KG1 (cell line): ENCODE data around the gene THSD4.
"Not testable (repeated sequence)": the region's sequence is repeated elsewhere in the genome, so short reads cannot be mapped to it uniquely, and the experiment has no call there.

Source experiments
- DNase-seq: peaks from one replicate; lab custom pipeline; 2025; lab: John Stamatoyannopoulos, UW

The THSD4 gene

GRCh38 chr15:71294911-71295602 is 179.8 kb downstream of the THSD4 start:
- DNase-seq: no peak

DNA sequence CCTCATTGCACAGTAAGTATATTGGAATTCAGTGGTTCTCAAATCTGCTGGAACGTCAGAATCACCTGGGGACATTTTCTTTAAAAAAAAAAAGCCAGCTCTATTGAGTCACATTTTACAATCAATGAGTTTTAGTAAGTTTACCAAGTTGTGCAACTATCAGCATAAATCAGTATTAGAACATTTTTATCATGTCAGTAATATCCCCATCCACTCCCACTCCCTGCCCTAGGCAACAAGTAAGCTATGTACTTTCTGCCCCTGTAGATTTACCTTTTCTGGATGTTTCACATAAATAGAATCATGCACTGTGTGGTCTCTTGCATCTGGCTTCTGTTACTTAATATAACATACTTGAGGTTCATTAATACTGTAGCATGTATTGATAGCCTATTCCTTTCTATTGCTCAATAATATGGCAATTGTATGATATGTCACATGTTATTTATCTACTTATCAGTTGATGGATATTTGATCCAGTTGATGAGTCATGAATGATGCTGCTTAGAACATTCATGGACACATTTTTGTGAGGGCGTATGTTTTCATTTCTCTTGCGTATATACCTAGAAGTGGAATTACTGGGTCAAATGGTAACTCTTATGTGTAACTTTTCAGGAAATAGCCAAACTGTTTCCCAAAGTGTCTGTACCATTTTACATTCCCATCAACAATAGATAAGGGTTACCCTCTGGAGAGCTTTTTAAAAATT is 180.5 kb downstream of the THSD4 start:
- no peak for DNase-seq

- no peak for DNase-seq
Measured at GRCh38 chr15:71296315-71296679, 181.0 kb downstream of the THSD4 start.

- no peak for DNase-seq
Measured at GRCh38 chr15:71301958-71302621, 186.8 kb downstream of the THSD4 start.

GRCh38 chr15:71302861-71303410 is 187.7 kb downstream of the THSD4 start:
- DNase-seq: no peak

DNA sequence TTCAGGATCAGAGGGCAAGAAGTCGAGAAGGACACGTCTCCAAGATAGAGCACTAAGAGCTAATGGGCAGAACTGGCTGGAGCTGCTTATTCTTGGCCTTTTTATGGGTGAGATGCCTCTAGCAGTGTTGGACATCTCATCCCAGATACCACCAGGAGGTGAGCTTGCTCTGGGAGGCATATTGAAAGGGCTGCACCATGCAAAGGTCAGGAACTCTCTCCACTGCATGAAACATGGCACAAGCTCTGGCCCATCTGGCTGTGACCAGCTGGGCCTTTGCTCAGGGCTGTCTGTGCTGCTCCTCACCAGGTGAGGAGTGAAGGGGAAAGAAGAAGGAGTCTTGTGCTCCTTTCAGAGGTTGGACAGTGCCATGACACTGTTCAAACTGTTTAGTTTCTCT is 188.7 kb downstream of the THSD4 start:
- DNase-seq: no peak

DNA sequence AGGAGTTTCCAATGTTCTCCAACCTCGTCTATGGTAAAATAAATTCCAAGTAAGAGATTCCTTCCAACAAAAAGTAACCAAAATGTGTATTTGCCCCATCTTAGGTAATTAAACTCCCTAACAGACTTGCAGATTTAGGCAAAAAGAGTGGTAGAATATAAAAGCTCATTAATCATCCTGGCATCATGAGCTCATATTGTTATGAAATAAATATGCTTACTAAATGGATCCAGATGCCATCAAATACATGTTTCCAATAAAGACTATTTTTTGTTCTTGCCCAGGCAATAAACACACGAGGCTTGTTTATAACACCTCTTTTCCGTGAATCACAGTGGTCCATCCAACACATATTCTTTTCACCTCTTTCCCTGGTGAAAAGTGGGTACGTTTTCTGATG is 189.4 kb downstream of the THSD4 start:
- DNase-seq: no peak

DNA sequence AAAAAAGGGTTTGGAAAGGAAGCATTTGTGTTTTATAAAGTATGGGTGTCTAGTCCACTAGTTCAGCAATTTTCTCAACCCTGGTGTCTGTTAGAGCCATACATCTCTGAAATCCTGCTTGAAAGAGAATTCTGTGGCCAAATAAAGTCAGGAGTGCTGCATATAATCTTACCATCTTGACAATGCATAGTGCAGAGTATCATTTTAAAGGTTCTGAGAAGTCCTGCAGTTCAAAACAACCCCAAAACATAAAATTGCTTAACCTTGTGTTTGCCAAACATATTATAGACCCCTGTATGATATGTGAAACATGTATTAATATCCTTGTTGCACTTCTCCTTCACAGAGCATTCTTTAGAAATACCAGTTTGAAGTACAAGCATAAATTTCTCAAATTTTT is 191.3 kb downstream of the THSD4 start:
- no peak for DNase-seq

GRCh38 chr15:71312194-71312708 is 197.0 kb downstream of the THSD4 start:
- no peak for DNase-seq

DNA sequence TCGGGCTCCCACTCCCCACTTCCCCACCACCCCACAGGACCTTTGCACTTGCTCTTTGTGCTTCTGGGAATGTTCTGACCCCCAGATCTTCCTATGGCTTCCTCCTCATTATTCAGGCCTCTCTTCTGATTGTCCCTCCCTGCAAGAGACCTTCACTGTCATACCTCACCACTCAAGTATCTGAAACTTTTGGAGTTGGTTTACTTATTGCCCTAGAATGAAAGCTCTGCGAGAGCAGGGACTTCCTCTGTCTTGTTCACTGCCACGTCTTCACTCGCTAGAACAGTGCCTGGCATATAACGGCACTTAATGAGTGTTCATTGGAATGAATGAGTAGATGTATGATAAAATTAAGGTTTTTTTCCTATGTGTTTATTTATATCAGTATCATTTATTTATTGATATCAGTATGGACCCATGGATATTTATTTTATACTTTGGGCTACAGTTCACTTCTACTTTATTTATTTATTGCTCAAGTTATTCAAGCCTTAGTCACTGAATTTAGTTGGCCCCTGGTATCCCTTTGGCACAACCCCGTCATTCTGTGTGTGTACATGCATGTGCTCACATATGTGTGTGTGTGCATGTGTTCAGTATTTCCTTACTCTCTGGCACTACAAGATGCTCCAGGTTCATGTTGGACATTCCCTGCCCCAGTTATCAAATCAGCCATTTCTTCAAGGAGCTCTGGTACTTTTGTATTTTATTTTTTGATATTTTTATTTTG is 197.6 kb downstream of the THSD4 start:
- DNase-seq: no peak

GRCh38 chr15:71313806-71314205 is 198.5 kb downstream of the THSD4 start:
- DNase-seq: no peak

GRCh38 chr15:71314956-71315537 is 199.8 kb downstream of the THSD4 start:
- DNase-seq: no peak

DNA sequence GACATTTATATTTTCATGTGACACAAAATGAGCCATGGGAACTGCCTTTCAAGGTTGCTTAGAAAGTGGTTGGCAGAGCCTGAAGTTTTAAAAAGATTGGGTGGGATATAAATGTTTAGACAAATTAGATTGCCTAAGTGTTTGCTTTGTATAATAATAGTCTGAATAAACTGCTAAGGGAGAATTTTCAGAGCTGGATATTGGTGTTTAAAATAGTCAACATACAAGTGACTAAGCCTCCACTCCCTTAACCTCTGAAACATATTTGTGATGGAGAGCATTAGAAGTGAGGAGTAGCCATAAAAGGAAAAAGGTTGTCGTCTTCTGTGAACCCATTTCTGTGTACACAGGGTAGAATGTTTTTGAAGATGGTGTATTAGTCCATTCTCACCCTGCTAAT is 201.6 kb downstream of the THSD4 start:
- no peak for DNase-seq

DNA sequence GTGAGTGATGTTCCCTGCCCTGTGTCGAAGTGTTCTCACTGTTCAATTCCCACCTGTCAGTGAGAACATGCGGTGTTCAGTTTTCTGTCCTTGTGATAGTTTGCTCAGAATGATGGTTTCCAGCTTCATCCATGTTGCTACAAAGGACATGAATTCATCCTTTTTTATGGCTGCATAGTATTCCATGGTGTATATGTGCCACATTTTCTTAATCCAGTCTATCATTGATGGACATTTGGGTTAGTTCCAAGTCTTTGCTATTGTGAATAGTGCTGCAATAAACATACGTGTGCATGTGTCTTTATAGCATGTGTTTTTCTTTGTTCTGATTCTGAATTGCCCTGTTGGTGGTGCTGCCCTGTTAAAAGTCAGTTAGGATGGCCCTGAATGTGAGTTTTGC is 204.2 kb downstream of the THSD4 start:
- DNase-seq: not testable (repeated sequence)

DNA sequence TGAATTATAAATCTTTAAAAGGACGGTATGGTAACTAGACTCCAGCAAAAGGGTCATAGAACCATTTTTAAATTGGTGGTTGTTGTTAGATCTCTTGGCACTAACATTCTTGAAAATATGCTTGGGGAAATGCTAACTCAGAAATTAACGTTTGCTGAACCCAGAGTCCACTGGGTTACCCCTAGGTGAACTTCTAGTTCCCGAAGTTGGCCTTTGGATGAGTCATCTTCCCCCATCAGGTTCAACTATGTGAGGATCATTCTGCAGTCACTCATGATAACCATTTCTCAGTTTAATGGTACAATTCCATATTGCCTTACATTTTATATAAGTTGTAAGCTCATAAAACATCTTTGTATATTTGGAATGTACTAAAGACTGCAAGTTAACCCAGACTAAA is 204.7 kb downstream of the THSD4 start:
- no peak for DNase-seq

GRCh38 chr15:71323082-71323481 is 207.8 kb downstream of the THSD4 start:
- no peak for DNase-seq

DNA sequence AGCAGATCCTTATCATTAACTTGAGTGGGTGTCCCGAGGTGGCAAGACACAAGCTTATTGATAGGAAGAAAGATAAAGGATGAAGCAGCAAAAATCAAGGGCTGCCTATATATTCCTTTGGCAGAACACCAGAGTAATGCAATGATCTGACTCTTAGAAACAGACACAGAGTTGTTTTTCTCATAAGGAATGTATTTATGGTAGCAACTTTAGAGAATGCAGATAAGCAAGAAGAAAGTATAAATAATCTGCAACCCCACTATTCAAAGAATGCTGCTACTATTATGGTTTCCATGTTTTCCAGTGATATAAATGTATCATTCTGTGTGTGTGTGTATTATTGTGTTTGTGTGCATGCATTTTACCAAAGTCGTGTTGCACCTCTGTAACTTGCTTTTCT is 208.3 kb downstream of the THSD4 start:
- DNase-seq: no peak

GRCh38 chr15:71325481-71325880 is 210.2 kb downstream of the THSD4 start:
- no peak for DNase-seq

- DNase-seq: no peak
Measured at GRCh38 chr15:71328453-71328852, 213.2 kb downstream of the THSD4 start.

GRCh38 chr15:71329041-71329440 is 213.8 kb downstream of the THSD4 start:
- no peak for DNase-seq

DNA sequence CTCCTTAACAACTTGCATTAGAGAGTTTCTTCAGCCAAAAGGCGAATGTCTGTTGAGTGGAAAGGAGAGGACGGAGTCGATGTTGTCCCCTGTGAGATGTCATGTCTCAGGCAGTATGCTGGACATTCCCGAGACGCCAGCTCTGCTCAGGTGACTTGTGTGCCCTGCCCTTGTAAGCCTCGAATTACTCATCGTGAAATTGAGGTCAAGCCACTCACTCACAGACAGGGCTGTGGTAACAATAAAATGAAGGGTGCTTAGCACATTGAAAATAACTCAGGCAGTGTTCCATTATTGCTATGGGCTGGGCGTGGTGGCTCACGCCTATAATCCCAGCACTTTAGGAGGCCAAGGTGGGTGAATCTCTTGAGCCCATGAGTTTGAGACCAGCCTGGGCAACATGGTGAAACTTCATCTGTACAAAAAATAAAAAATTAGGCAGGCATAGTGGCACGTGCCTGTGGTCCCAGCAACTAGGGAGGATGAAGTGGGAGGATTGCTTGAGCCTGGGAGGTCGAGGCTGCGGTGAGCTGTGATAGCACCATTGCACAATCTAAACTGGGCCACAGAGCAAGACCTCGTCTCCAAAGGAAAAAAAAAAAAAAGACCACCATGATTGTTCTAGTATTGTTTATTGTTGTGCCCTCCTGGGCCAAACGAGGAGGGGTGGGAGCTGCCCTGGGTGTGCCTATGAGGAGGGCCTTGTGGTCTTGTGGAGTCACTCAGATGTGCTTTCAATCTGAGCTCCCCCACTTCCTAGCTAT is 214.4 kb downstream of the THSD4 start:
- DNase-seq: no peak
